WTC11 (cell line): ENCODE measurements around the gene CDK6. TPM values are rescaled to one million over a fixed set of nuclear protein-coding genes. Genes with fewer than 3 reads are reported as not detected.
A peak's percentile ranks its signal among the peaks of the same experiment; 100 is the strongest.

Experiments used
- ATAC-seq: fragments of 200-7000 bp; cut with Tn5 transposase; 2 replicates; pipeline ENCODE4 v1.10.0; 2021; ENCODE audit warnings: mild to moderate bottlenecking, moderate library complexity
- CTCF ChIA-PET: fragments of 300-600 bp; sonication (Branson Sonifier 250); formaldehyde crosslinking; loops from one replicate; lab custom pipeline; 2021; ENCODE audit warnings: antibody characterized with exemption; lab: Charles Lee
- POLR2A ChIA-PET: fragments of 350-600 bp; sonication (Branson Sonifier 250); formaldehyde crosslinking; loops from one replicate; lab custom pipeline; 2021; ENCODE audit warnings: antibody characterized with exemption; lab: Charles Lee
- DNase-seq: peaks from one replicate; pipeline ENCODE4 v3.0.0; 2021; ENCODE audit warnings: low spot score
- H3K27ac Mint-ChIP-seq: 2 replicates; pipeline ENCODE4 v1.8.0; 2021; ENCODE audit warnings: mixed read lengths
- H3K27me3 Mint-ChIP-seq: 2 replicates; pipeline ENCODE4 v1.8.0; 2021; ENCODE audit warnings: low read depth, mild to moderate bottlenecking, moderate library complexity, mixed read lengths
- H3K36me3 Mint-ChIP-seq: 2 replicates; pipeline ENCODE4 v1.8.0; 2021; ENCODE audit warnings: mixed read lengths
- H3K4me1 Mint-ChIP-seq: 2 replicates; pipeline ENCODE4 v1.8.0; 2022; ENCODE audit warnings: mixed read lengths
- H3K4me3 Mint-ChIP-seq: 2 replicates; pipeline ENCODE4 v1.8.0; 2021; ENCODE audit warnings: mild to moderate bottlenecking, moderate library complexity, mixed read lengths
- H3K9me3 Mint-ChIP-seq: 2 replicates; pipeline ENCODE4 v1.8.0; 2021; ENCODE audit warnings: mixed read lengths
- E2F4 ChIP-seq: sonication (generic); formaldehyde crosslinking; IDR thresholded peaks from 2 replicates; pipeline ENCODE4 v1.8.1; 2022; ENCODE audit warnings: low read depth, mild to moderate bottlenecking, moderate library complexity, missing genetic modification reagents, borderline replicate concordance
- ERG ChIP-seq: fragments of 250-450 bp; sonication (Bioruptor Pico); IDR thresholded peaks from 2 replicates; pipeline ENCODE4 v1.8.0; 2021; ENCODE audit warnings: mild to moderate bottlenecking
- FOXJ3 ChIP-seq: sonication (generic); formaldehyde crosslinking; IDR thresholded peaks from 2 replicates; pipeline ENCODE4 v1.9.0; 2021; ENCODE audit warnings: missing genetic modification reagents, mild to moderate bottlenecking, borderline replicate concordance
- NR2C2 ChIP-seq: sonication (generic); formaldehyde crosslinking; IDR thresholded peaks from 2 replicates; pipeline ENCODE4 v1.8.0; 2022; ENCODE audit warnings: mild to moderate bottlenecking, missing genetic modification reagents
- NR3C1 ChIP-seq: sonication (generic); formaldehyde crosslinking; conservative IDR thresholded peaks from 2 replicates; pipeline ENCODE4 v1.8.1; 2023; ENCODE audit warnings: low read depth, mild to moderate bottlenecking, missing genetic modification reagents
- OVOL2 ChIP-seq: fragments of 250-450 bp; sonication (Bioruptor Pico); IDR thresholded peaks from 2 replicates; pipeline ENCODE4 v1.9.0; 2021; ENCODE audit warnings: mild to moderate bottlenecking, borderline replicate concordance
- PREB ChIP-seq: sonication (generic); formaldehyde crosslinking; IDR thresholded peaks from 2 replicates; pipeline ENCODE4 v1.8.1; 2022; ENCODE audit warnings: mild to moderate bottlenecking, missing genetic modification reagents, moderate library complexity, borderline replicate concordance
- RELA ChIP-seq: sonication (generic); formaldehyde crosslinking; IDR thresholded peaks from 2 replicates; pipeline ENCODE4 v1.8.1; 2022; ENCODE audit warnings: missing genetic modification reagents, mild to moderate bottlenecking, borderline replicate concordance
- SMAD3 ChIP-seq: sonication (generic); formaldehyde crosslinking; IDR thresholded peaks from 2 replicates; pipeline ENCODE4 v1.8.0; 2022; ENCODE audit warnings: missing genetic modification reagents, mild to moderate bottlenecking, borderline replicate concordance
- ZBTB43 ChIP-seq: sonication (generic); formaldehyde crosslinking; IDR thresholded peaks from 2 replicates; pipeline ENCODE4 v1.8.1; 2023; ENCODE audit warnings: mild to moderate bottlenecking, missing genetic modification reagents
- ZMAT4 ChIP-seq: fragments of 250-450 bp; sonication (Bioruptor Pico); IDR thresholded peaks from 2 replicates; pipeline ENCODE4 v1.9.0; 2021; ENCODE audit warnings: mild to moderate bottlenecking
- ZNF121 ChIP-seq: sonication (generic); formaldehyde crosslinking; IDR thresholded peaks from 2 replicates; pipeline ENCODE4 v1.8.0; 2023; ENCODE audit warnings: missing genetic modification reagents
- ZNF671 ChIP-seq: fragments of 250-450 bp; sonication (Bioruptor Pico); IDR thresholded peaks from 2 replicates; pipeline ENCODE4 v1.8.0; 2021; ENCODE audit warnings: mild to moderate bottlenecking
- total RNA-seq: library from RNA; stranded (reverse); gene quantifications from 3 replicates; pipeline ENCODE4 v1.2.3, GENCODE V29; 2021
- TF ChIP-seq, protein P1 (sequence below): sonication (generic); formaldehyde crosslinking; IDR thresholded peaks from 2 replicates; pipeline ENCODE4 v1.8.1; 2022; ENCODE audit warnings: missing genetic modification reagents, borderline replicate concordance

CDK6 gene
- total RNA-seq, 1 experiment from 2014 or later = 47.2 TPM

- no peak for ATAC-seq
- no peaks in the 10 kb centered on the region; the same call in 1 of the 2 replicates for H3K27me3 Mint-ChIP-seq
- no peak for DNase-seq
- peaks cover 30% of the 10 kb centered on the region for H3K4me1 Mint-ChIP-seq
- ChIA-PET POLR2A (no interaction called here), CTCF (interaction anchor here (1.0 to 1.1 kb wide), 2 partner anchors 112 to 160 kb away, joined by 3 to 6 read pairs; no protein-coding TSS in a partner anchor)
- no peak for TF ChIP-seq SMAD3 (CRISPR knock-in tag)
- TF ChIP-seq, protein P1, sequence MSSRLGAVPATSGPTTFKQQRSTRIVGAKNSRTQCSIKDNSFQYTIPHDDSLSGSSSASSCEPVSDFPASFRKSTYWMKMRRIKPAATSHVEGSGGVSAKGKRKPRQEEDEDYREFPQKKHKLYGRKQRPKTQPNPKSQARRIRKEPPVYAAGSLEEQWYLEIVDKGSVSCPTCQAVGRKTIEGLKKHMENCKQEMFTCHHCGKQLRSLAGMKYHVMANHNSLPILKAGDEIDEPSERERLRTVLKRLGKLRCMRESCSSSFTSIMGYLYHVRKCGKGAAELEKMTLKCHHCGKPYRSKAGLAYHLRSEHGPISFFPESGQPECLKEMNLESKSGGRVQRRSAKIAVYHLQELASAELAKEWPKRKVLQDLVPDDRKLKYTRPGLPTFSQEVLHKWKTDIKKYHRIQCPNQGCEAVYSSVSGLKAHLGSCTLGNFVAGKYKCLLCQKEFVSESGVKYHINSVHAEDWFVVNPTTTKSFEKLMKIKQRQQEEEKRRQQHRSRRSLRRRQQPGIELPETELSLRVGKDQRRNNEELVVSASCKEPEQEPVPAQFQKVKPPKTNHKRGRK (CRISPR knock-in tag) = no peak
- no peak for TF ChIP-seq FOXJ3 (CRISPR knock-in tag)
- no peak for TF ChIP-seq E2F4 (CRISPR knock-in tag)
- no peak for TF ChIP-seq ERG (CRISPR knock-in tag)
- H3K36me3 Mint-ChIP-seq = peaks cover 4% of the 10 kb centered on the region; the same call in 1 of the 2 replicates
- no peaks in the 10 kb centered on the region for H3K9me3 Mint-ChIP-seq
- peak overlapping the region; percentile 22; the same call in 1 of the 2 replicates for H3K27ac Mint-ChIP-seq
- no peak overlapping the region for H3K4me3 Mint-ChIP-seq
Observed at GRCh38 chr7:92720604-92721350, 115.6 kb downstream of the CDK6 start.

GRCh38 chr7:92717993-92718716, 118.2 kb downstream of the CDK6 start:
- H3K4me3 Mint-ChIP-seq = no peak overlapping the region
- H3K27ac Mint-ChIP-seq = no peak overlapping the region
- CTCF ChIA-PET = no interaction called here

More at GRCh38 chr7:92717993-92718716, 118.2 kb downstream of the CDK6 start:
- no peaks in the 10 kb centered on the region for H3K9me3 Mint-ChIP-seq
- TF ChIP-seq PREB (CRISPR knock-in tag) (no peak), RELA (CRISPR knock-in tag) (no peak), ZBTB43 (CRISPR knock-in tag) (no peak), OVOL2 (CRISPR knock-in tag) (no peak), NR3C1 (CRISPR knock-in tag) (no peak), NR2C2 (CRISPR knock-in tag) (no peak), ZNF121 (no peak), ZMAT4 (CRISPR knock-in tag) (no peak), ZNF671 (CRISPR knock-in tag) (no peak)
- TF ChIP-seq, all 79 proteins: peak for 0
- ATAC-seq (no peak), DNase-seq (no peak)
- POLR2A ChIA-PET = no interaction called here
- no peaks in the 10 kb centered on the region for H3K27me3 Mint-ChIP-seq
- H3K36me3 Mint-ChIP-seq = no peaks in the 10 kb centered on the region
- peaks cover 15% of the 10 kb centered on the region for H3K4me1 Mint-ChIP-seq
